ENCODE data around the gene PLD4.

GRCh38 chr14:104888489-104889374 lies 35.9 kb upstream of the PLD4 start:
- TF ChIP-seq FOXP1 (CRISPR knock-in tag; IDR thresholded peaks at IDR 0.05) (no peak), TOE1 (IDR thresholded peaks at IDR 0.05; ENCODE audit: borderline replicate concordance) (no peak), TOE1 (CRISPR knock-in tag; IDR thresholded peaks at IDR 0.05; ENCODE audit: borderline replicate concordance, low read depth) (no peak), SP2 (IDR thresholded peaks at IDR 0.05; ENCODE audit: extremely low read depth, low read depth, low read length, poor library complexity, severe bottlenecking) (no peak), MXI1 (IDR thresholded peaks at IDR 0.05; ENCODE audit: low read depth, low read length) (no peak), FOXM1 (IDR thresholded peaks at IDR 0.05; ENCODE audit: low read depth) (no peak), FOXM1 (CRISPR knock-in tag; IDR thresholded peaks at IDR 0.05; ENCODE audit: low read depth) (no peak), POLR2A (conservative IDR thresholded peaks at IDR 0.05) (no peak), SAP30 (IDR thresholded peaks at IDR 0.05; ENCODE audit: borderline replicate concordance, insufficient read depth, low read depth, low read length, poor library complexity, severe bottlenecking) (no peak), CTCF (IDR thresholded peaks at IDR 0.05 in 2 of 3, conservative IDR thresholded peaks at IDR 0.05 in 1 of 3; ENCODE audit: insufficient read depth in 2 of 3, low read depth in 1 of 3, low read length in 3 of 3) (no peak), POLR2AphosphoS5 (IDR thresholded peaks at IDR 0.05; ENCODE audit: control insufficient read depth, insufficient read depth, low read depth, low read length) (no peak), SAFB2 (IDR thresholded peaks at IDR 0.05; ENCODE audit: borderline replicate concordance, low read depth, low read length, severe bottlenecking) (no peak), BCL6 (CRISPR knock-in tag; IDR thresholded peaks at IDR 0.05) (no peak), NR4A1 (CRISPR knock-in tag; IDR thresholded peaks at IDR 0.05) (no peak), NR4A1 (tag; IDR thresholded peaks at IDR 0.05) (no peak), HDAC6 (IDR thresholded peaks at IDR 0.05; ENCODE audit: low read depth, low read length) (no peak)
